NCI-H1092 (cell line): ENCODE results near the gene MMD.
A peak's percentile ranks its signal among the peaks of the same experiment; 100 is the strongest.
"Not testable (repeated sequence)": the region's sequence is repeated elsewhere in the genome, so short reads cannot be mapped to it uniquely, and the experiment has no call there.

ENCODE experiments used
- DNase-seq: peaks from one replicate; lab custom pipeline; 2025; lab: John Stamatoyannopoulos, UW

MMD gene

GRCh38 chr17:55391764-55392467 lies 29.7 kb downstream of the MMD start:
- no peak for DNase-seq

DNA sequence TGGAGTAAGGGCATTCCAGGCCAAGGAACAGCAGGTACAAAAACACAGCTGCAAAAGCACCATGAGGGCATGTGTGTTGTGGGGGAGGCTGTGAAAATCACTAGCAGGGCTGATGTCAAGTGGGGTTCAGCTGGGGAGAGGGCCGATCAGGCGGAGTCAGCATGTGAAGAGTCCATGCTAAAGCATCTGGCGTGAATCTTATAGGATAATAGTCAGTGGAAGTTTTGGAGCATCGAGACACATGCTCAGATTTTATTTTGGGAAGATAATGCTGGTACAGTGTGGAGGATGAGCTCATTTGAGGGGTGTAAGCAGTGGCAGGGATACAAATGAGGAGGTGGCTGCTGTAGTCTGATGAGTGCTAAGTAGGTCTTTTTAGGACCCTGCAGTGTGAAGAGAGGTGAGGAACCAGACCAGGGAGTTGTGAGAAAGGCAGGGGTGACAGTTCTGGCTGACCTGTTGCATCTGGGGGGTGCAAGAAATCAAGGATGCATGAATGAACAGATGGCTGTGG lies 30.3 kb downstream of the MMD start:
- no peak for DNase-seq

DNA sequence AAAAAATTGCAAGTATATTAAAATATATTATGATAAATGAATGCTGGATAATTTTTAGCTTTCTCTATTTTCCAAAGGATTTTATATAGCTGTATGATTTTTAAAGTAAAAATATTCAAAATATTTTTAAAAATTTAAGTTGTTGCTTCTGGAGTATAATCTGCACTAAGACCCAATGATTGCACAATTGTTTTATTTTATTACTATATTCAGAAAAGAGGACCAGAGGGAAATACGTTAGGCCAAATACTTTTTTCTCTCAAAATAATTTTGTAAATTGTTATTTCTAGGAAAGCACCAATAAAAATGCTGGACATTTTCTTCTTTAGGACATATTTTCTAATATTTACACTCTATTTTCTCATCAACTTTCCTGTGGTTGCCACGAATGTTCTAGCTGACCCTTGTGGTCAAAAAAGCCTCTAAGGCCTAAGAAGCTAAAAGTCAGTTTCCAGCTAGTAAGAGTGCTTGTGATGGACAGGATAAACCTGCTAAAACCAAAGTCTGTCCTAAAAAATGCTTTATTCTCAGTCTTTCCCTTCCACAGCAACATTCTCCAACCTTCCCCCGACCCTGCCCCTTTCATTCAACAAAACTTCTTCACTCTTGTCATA lies 31.2 kb downstream of the MMD start:
- no peak for DNase-seq

GRCh38 chr17:55389715-55390114 lies 31.9 kb downstream of the MMD start:
- DNase-seq: not testable (repeated sequence)

DNA sequence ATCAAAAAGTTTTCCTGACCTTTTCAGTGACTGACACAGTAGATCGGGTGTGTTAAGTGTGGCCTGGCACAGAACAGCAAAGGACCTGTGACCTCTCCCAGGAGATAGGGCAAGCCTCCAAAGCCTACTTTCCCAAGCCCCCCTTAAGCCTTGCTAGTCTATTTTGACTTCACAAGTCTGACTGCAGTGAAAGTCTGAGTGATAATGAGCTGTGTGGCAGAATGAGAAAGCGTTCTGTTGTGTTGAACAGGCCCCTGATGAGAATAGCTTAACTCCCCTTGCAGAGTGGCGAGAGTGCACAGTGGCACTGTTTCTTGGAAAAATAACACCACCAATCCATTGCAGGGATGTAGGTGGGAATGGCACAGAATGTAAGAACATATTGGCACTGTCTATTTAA lies 32.8 kb downstream of the MMD start:
- no peak for DNase-seq

DNA sequence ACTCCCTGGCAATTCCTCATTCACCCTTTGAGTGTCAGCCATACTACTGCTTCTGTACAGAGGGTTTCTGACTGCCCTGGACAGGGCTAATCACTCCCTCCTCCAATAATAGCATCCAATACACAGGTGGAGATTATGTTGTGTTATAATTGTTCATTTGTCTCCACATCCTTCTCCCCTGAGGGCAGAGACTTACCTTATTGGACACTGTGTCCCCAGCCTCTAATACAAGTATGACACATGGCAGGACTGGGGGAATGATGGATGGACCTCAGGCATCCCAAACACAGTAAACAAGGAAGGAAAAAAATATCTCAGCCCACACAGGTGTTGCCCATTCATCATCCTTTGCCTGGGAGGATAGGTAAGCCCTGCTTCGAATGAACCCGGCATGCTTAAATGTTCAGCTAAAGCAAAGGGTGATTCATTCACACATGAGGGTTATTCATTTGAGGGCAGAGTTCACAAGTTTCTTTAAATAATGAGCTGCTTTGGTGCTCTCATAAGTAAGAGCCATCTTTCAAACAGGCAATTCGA lies 34.8 kb downstream of the MMD start:
- no peak for DNase-seq

DNA sequence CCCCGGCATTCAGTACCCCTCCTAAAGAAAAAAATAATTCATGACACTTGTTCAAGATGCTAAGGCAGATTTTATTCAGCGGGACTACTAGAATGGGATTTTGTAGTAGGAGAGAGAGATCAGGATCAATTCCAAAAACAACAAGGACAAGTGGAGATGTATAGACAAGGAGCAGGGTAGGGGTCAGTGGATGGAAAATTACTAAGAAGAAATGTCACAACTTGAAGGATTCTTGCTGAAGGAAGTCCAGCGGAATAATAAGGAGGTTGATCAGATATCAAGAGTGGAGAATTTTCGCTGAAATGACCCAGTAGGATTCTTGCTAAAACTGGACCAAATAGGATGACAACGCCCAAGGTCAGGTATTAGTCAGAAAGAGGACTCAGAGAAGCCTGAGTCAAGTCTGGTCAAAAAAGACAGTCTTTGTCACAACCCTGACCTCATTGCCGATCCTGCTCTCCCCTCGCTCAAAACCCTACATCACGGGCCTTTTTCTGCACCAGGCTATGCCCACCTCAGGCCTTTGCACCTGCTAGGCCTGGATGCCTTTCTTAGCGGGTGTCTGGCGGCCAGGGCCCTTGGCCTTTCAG lies 36.9 kb downstream of the MMD start:
- DNase-seq: no peak

DNA sequence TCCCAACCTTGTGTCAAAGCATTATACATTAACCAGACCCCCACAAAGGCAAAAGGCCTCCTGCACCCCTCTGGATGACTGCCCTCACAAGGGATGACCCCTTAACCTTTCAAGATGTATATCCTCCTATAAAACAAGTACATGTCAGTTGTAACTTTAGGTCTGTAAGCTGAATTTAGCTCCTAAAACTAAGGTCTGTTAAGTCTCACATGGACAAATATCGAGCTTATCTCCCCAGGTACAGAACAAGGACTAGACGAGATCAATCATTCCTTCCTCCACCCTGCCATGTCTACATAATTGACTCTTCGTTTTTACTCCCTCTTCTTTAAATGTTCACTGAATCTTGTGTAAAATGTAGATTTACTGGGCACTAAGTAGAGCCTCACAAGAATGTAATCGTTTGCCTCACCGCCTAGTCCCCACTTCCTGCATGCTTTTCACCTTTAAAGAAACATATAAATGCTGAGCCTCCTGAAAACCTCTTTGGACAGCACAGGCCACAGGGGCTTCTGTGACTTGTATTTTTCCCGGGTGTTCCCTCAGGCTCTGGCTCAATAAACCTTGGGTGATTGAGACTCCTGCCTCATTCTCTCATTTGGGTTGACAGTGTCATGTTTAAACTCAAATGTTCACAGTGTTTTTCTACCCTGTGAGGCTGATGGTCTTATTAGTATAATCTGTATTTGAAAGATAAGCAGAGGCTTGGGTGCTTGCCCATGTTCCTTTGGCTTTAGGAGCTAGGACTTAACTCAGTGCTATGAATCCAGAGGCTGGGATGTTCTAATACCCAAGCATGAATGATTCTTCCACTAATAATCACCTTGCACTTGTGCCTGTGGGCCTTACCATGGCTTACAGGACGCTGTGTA lies 37.6 kb downstream of the MMD start:
- no peak for DNase-seq

GRCh38 chr17:55381017-55381770 lies 40.4 kb downstream of the MMD start:
- DNase-seq: no peak

DNA sequence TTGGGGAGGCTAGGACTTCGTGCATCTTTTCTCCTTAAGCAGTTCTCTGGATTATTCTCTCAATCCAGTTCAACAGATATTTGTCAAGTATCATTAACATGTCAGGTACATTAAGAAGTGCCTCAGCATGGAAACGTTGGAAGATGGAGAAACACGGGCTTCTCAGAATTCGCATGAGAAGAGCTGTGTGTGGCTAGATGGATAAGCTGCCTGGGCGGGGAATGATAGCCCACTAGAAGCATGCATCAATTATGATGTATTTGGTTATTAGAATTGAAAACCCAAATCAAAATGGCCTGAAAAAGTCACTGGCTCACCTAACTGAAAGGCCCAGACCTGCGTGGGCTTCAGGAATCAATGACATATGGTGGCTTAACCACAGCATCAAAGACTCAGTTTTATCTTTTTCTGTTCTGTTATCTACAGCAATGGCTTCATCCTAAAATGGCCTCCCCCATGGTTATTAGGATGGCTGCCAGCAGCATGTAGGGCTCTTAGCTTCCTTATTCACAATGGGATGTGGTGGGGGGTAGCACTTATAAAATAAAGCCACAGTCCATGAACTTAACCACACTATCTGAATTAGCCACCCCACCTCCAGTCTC lies 43.9 kb downstream of the MMD start:
- DNase-seq: no peak

DNA sequence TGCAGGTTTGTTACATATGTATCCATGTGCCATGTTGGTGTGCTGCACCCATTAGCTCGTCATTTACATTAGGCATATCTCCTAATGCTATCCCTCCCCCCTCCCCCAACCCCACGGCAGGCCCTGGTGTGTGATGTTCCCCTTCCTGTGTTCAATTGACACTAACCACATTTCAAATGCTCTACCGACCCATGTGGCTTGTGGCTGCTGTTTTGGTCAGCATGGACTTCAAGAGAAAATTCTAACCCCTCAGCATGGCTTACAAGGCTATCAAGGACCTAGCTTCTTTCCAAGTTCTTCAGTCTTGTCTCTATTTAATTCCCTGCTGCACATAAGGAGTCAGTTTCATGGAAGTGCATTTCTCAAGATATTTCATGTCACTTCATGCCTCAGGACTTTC lies 52.9 kb downstream of the MMD start:
- no peak for DNase-seq

DNA sequence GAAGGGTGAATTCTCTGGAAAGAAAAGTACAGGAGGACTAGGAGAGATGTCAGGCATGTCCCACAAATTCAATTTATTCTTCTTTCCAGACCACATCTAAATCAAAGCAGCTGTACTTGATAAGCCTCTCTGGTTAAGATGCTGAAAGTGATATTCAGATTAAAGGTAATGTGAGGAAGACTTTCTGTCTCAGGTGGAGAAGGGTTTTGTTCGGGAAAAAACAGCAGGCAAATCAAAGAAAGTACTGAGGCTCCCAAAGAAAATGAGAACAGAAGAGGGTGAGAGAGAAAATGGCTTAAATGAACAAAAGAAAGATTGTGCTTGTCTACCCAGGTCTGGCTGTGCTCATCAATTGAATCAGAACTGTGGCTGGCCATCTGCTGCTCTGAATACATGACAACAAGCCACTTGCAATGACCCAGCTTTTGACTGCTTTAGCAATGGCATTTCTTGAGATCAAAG lies 55.6 kb downstream of the MMD start:
- DNase-seq: no peak

GRCh38 chr17:55363033-55363432 lies 58.6 kb downstream of the MMD start:
- no peak for DNase-seq

DNA sequence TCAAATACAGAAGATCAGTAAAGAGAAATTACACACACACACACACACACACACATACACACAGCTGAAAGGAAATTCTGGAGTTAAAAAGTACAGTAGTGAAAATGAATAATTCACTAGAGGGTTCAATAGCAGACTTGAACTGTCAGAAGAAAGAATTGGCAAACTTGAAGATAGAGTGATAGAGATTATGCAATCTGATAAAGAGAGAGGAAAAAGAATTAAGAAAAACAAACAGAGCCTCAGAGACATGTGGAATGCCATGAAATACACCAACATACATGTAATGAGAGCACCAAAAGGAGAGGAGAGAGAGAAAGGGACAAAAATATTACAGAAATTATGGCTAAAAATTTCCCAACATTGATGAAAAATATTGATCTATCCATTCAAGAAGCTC lies 60.7 kb downstream of the MMD start:
- DNase-seq: no peak

DNA sequence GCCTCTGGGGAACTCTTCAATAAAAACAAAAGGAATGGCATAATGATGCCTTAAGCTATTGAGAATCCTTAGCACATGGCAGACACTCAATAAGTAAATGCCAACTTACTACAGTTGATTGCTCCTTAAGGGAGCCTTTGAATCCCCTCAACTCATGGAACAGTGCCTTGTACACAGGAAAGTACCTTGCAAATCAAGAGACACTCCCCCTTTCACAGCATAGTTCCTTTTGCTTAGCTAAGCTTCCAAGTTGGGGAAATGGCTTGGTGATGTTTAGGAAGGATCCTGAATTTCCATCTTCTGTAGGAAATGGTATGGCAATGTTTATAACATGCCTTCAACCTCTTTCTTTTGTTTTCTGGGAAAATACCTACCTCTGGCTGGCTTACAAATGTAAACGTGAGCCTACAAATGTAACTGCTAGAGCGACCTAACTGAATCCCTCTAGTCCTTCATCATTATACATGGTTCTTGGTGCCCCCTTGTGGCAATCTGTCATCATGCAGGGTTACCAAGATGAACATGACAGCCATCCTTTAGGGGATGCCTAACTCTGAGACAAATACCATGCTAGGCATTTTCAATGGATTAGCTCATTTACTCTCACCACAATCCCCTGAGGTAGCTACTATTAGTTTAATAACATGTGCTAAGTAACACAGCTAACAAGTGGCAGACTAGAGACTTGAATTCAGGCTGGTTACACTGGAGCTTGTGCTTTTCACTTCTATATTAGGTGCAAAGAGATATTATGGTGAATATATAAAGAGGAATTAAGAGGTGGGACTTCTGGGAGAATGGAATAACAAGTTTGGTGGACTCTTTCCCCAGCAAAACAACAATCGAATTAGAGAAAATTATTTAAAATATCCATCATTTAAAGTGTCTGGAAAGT lies 65.0 kb downstream of the MMD start:
- peak; percentile 74 for DNase-seq

DNA sequence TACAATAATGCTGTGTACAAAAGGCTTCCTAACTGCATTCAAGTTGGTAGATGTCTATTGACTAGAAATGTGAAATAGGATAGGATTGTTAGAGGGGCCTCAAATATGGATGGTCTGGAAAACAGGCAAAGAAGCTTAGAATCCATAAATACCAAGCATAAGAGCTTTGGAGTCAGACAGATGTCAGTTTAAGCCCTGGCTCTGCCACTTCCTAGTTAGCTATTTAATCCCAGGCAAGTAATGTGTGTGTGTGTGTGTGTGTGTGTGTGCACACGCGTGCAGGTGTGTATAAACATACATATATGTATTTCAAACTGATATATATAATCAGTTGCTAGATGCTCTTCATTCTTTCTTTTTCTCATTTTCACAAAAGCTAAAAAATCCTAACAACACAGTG lies 66.7 kb downstream of the MMD start:
- no peak for DNase-seq

DNA sequence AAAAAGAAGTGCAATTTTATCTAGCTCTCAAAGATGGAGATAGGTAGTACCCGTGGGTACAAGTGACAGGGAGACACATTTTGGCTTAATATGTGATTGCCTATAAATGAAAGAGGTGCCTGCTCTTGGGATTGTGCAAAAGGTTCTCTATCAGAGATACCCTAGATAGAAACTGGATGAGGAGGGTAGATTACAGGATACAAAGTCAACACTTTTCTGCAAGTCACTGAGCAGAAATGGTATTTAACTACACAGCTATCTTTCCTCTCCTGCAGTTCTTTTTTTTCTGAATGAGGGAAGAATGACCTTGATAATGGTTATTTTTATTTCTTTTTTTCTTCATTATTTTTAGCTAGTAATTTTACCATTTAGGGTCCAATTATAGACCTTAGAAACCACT lies 67.6 kb downstream of the MMD start:
- DNase-seq: no peak

DNA sequence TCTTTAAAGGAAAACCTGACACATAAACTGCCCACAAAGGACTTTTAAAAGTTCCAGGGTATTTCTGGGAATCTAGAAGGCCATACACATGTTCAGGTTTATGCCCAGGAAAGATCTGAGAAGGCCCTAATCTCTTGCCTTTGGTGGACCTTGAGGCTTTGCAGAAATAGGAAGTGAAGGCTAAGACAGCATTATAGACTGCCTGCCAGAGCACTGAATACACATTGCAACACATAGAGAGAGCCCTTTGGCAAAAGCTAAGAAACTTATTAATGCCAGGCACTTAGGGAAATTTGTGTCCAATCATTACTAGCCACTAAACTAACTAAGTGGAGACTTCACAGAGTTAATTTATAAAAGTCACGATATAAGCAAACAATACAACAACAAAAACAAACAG lies 70.4 kb downstream of the MMD start:
- no peak for DNase-seq

DNA sequence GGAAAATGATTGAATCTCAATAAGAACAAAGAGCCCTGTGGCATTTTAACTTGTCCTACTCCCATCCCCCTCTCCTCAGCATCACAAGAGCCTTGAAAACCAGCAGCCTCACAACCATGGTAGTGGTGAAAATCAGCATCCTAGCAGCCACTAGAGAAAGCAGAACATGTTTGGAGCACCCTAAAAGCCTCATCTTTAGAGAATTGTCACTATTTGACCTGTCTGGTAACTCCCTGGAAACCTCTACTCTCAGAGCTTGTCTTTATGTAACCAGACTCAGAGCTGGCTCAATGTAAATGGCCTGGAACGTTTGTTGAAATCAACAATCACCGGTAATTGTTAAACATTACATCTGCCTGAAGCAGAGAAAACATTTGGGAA lies 70.8 kb downstream of the MMD start:
- DNase-seq: no peak
